HG02943 (cell line): ENCODE measurements around the gene HOXB8.

Experiments used
- ATAC-seq: cut with Tn5 transposase; IDR thresholded peaks from one replicate; pipeline ENCODE4 v1.9.1; 2021; ENCODE audit warnings: mild to moderate bottlenecking, low read depth, moderate library complexity; ENCODE audit not compliant: unreplicated experiment

Gene HOXB8

GRCh38 chr17:48570325-48571023 is 44.6 kb downstream of the HOXB8 start:
- no peak for ATAC-seq

GRCh38 chr17:48569674-48570324 is 45.3 kb downstream of the HOXB8 start:
- ATAC-seq = no peak

- ATAC-seq = no peak
Measured at GRCh38 chr17:48569240-48569582, 45.9 kb downstream of the HOXB8 start.

GRCh38 chr17:48568499-48569239 is 46.4 kb downstream of the HOXB8 start:
- no peak for ATAC-seq

- ATAC-seq = no peak
Measured at GRCh38 chr17:48567646-48568354, 47.3 kb downstream of the HOXB8 start.

GRCh38 chr17:48567209-48567608 is 47.9 kb downstream of the HOXB8 start:
- ATAC-seq = no peak

- ATAC-seq = no peak
Measured at GRCh38 chr17:48566717-48567116, 48.4 kb downstream of the HOXB8 start.

- no peak for ATAC-seq
Measured at GRCh38 chr17:48565925-48566710, 49.0 kb downstream of the HOXB8 start.

GRCh38 chr17:48565022-48565554 is 50.0 kb downstream of the HOXB8 start:
- ATAC-seq = no peak

- ATAC-seq = no peak
Measured at GRCh38 chr17:48564188-48565021, 50.7 kb downstream of the HOXB8 start.

- ATAC-seq = no peak
Measured at GRCh38 chr17:48563867-48564187, 51.3 kb downstream of the HOXB8 start.

- no peak for ATAC-seq
Measured at GRCh38 chr17:48563385-48563838, 51.7 kb downstream of the HOXB8 start.

- no peak for ATAC-seq
Measured at GRCh38 chr17:48562934-48563333, 52.2 kb downstream of the HOXB8 start.
